ENCODE measurements around the gene PPP1CC. TPM values are rescaled to one million over a fixed set of nuclear protein-coding genes. Genes with fewer than 3 reads are reported as not detected.
"Not testable (repeated sequence)": the region's sequence is repeated elsewhere in the genome, so short reads cannot be mapped to it uniquely, and the experiment has no call there.

PPP1CC gene
- total RNA-seq, 2 experiments from 2014 or later, result 146 to 264 TPM

GRCh38 chr12:110726708-110727369, 15.9 kb downstream of the PPP1CC start:
- CTCF ChIA-PET (ENCODE audit: unreplicated experiment), result no interaction called here
- peaks cover 7% of the 10 kb centered on the region for H3K4me1 ChIP-seq (ENCODE audit: insufficient read depth, low read length, poor library complexity, severe bottlenecking)
- no peak for DNase-seq (ENCODE audit: low spot score)
- peaks cover 85% of the 10 kb centered on the region for H3K79me2 ChIP-seq (ENCODE audit: insufficient read depth, low read depth, low read length)
- POLR2A ChIA-PET, result interaction anchor here (0.7 to 0.8 kb wide), 2 partner anchors 152 to 185 kb away, joined by 3 to 4 read pairs; no protein-coding TSS in a partner anchor
- no peak overlapping the region for H3K4me2 ChIP-seq (ENCODE audit: low read length)
- TF ChIP-seq, protein P1, sequence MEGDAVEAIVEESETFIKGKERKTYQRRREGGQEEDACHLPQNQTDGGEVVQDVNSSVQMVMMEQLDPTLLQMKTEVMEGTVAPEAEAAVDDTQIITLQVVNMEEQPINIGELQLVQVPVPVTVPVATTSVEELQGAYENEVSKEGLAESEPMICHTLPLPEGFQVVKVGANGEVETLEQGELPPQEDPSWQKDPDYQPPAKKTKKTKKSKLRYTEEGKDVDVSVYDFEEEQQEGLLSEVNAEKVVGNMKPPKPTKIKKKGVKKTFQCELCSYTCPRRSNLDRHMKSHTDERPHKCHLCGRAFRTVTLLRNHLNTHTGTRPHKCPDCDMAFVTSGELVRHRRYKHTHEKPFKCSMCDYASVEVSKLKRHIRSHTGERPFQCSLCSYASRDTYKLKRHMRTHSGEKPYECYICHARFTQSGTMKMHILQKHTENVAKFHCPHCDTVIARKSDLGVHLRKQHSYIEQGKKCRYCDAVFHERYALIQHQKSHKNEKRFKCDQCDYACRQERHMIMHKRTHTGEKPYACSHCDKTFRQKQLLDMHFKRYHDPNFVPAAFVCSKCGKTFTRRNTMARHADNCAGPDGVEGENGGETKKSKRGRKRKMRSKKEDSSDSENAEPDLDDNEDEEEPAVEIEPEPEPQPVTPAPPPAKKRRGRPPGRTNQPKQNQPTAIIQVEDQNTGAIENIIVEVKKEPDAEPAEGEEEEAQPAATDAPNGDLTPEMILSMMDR (conservative IDR thresholded peaks at IDR 0.05; ENCODE audit: low read length), result no peak
- no peak overlapping the region for H3K27ac ChIP-seq (ENCODE audit: low read depth, low read length, poor library complexity, severe bottlenecking)
- H3K9me2 ChIP-seq (ENCODE audit: insufficient read depth, low read length), result no peaks in the 10 kb centered on the region
- no peak overlapping the region for H3K4me3 ChIP-seq (ENCODE audit: low read depth, low read length, poor library complexity, severe bottlenecking)
- intact Hi-C loops (cut with micrococcal nuclease; ENCODE audit: unreplicated experiment), result no loop called here
- no TSS peak for BruUV-seq (replicated peaks)
- H3K9me3 ChIP-seq (ENCODE audit: low read length), result no peaks in the 10 kb centered on the region
- peaks cover 42% of the 10 kb centered on the region for H4K20me1 ChIP-seq (ENCODE audit: insufficient read depth, low read length)
- H2AFZ ChIP-seq (ENCODE audit: low read length), result no peak overlapping the region
- peaks cover 100% of the 10 kb centered on the region for H3K36me3 ChIP-seq (ENCODE audit: insufficient read depth, low read length)

DNA sequence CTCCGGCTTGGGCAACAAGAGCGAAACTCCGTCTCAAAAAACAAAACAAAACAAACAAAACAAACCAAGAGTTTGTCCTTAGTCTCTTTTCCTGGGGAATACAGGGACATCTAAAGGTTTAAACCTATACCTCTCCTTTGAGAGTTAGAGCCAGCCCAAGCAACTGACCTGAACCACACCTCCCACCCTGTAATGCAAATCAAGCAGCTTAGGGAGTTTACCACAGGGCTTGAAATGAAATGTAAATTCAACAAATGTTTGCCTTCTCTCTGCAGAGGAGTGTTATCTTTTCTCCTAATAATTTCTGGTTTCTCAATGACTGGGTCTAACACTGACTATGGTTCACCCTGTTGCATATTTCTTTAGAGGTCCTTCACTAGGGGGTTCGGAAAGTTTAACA, 16.7 kb downstream of the PPP1CC start:
- ChIA-PET POLR2A (no interaction called here), CTCF (ENCODE audit: unreplicated experiment) (no interaction called here)
- H4K20me1 ChIP-seq (ENCODE audit: insufficient read depth, low read length), result peaks cover 35% of the 10 kb centered on the region
- no peak overlapping the region for H2AFZ ChIP-seq (ENCODE audit: low read length)
- H3K36me3 ChIP-seq (ENCODE audit: insufficient read depth, low read length), result peaks cover 100% of the 10 kb centered on the region
- DNase-seq (ENCODE audit: low spot score), result no peak
- H3K4me2 ChIP-seq (ENCODE audit: low read length), result no peak overlapping the region
- H3K9me3 ChIP-seq (ENCODE audit: low read length), result no peaks in the 10 kb centered on the region
- H3K4me1 ChIP-seq (ENCODE audit: insufficient read depth, low read length, poor library complexity, severe bottlenecking), result peaks cover 3% of the 10 kb centered on the region
- H3K79me2 ChIP-seq (ENCODE audit: insufficient read depth, low read depth, low read length), result peaks cover 79% of the 10 kb centered on the region
- no peak overlapping the region for H3K4me3 ChIP-seq (ENCODE audit: low read depth, low read length, poor library complexity, severe bottlenecking)
- TF ChIP-seq, protein P1 (conservative IDR thresholded peaks at IDR 0.05; ENCODE audit: low read length), result no peak
- TF ChIP-seq EZH2phosphoT487 (IDR thresholded peaks at IDR 0.05; ENCODE audit: borderline replicate concordance, low read depth, low read length), result no peak
- no TSS peak for BruUV-seq (replicated peaks)
- intact Hi-C loops (cut with micrococcal nuclease; ENCODE audit: unreplicated experiment), result no loop called here
- H3K27ac ChIP-seq (ENCODE audit: low read depth, low read length, poor library complexity, severe bottlenecking), result no peak overlapping the region
- H3K9me2 ChIP-seq (ENCODE audit: insufficient read depth, low read length), result no peaks in the 10 kb centered on the region

DNA sequence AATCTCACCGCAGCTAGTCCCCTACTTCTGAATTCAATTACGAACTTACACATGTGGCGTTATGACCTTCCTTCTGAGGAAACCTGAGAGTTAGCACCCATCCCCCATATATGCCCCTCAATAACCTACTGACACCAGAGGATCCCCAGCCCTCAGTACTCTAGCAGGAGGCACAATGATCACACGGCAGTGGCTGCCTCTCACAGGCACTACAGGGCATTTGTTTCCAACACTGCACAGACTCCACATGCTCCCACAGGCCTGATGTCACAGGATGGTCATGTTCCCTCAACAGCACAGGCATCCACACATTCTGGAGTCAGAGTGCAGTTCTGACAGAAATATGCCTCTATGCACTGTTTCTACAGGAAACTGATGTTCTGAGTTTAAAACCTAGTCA, 17.4 kb downstream of the PPP1CC start:
- H3K4me1 ChIP-seq (ENCODE audit: insufficient read depth, low read length, poor library complexity, severe bottlenecking), result peaks cover 3% of the 10 kb centered on the region
- intact Hi-C loops (cut with micrococcal nuclease; ENCODE audit: unreplicated experiment), result no loop called here
- H3K36me3 ChIP-seq (ENCODE audit: insufficient read depth, low read length), result peaks cover 100% of the 10 kb centered on the region
- peaks cover 71% of the 10 kb centered on the region for H3K79me2 ChIP-seq (ENCODE audit: insufficient read depth, low read depth, low read length)
- no peaks in the 10 kb centered on the region for H3K9me2 ChIP-seq (ENCODE audit: insufficient read depth, low read length)
- no peak overlapping the region for H3K4me2 ChIP-seq (ENCODE audit: low read length)
- TF ChIP-seq, protein P1 (conservative IDR thresholded peaks at IDR 0.05; ENCODE audit: low read length), result no peak
- TF ChIP-seq EZH2phosphoT487 (IDR thresholded peaks at IDR 0.05; ENCODE audit: borderline replicate concordance, low read depth, low read length), result no peak
- DNase-seq (ENCODE audit: low spot score), result no peak
- H3K27ac ChIP-seq (ENCODE audit: low read depth, low read length, poor library complexity, severe bottlenecking), result no peak overlapping the region
- peaks cover 30% of the 10 kb centered on the region for H4K20me1 ChIP-seq (ENCODE audit: insufficient read depth, low read length)
- CTCF ChIA-PET (ENCODE audit: unreplicated experiment), result no interaction called here
- no peak overlapping the region for H2AFZ ChIP-seq (ENCODE audit: low read length)
- H3K4me3 ChIP-seq (ENCODE audit: low read depth, low read length, poor library complexity, severe bottlenecking), result no peak overlapping the region
- POLR2A ChIA-PET, result no interaction called here
- no peaks in the 10 kb centered on the region for H3K9me3 ChIP-seq (ENCODE audit: low read length)
- BruUV-seq (replicated peaks), result no TSS peak

DNA sequence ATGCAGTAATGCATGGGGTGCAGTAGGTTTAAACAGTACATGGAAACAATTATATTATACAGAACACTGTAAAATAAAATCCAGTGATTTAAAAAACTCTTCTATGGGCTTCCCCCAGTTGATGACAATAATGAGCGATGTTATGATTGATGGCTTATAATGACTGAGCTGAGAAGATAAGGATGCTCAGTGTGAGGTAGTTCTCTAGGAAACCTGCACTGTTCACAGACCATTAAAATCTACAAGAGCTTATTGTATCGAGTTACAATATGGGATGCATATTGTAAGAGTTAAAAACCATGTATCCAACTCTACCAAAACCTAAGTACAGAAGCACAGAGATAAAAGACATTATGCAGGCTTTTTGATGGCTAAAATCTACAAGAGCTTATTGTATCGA, 19.8 kb downstream of the PPP1CC start:
- CTCF ChIA-PET (ENCODE audit: unreplicated experiment); H3K4me1 ChIP-seq (ENCODE audit: insufficient read depth, low read length, poor library complexity, severe bottlenecking): not testable (repeated sequence)

More for the DNA sequence above, 19.8 kb downstream of the PPP1CC start:
- H2AFZ ChIP-seq (ENCODE audit: low read length); intact Hi-C loops (cut with micrococcal nuclease; ENCODE audit: unreplicated experiment); H3K4me3 ChIP-seq (ENCODE audit: low read depth, low read length, poor library complexity, severe bottlenecking); H3K9me2 ChIP-seq (ENCODE audit: insufficient read depth, low read length); DNase-seq (ENCODE audit: low spot score); H3K4me2 ChIP-seq (ENCODE audit: low read length); BruUV-seq (replicated peaks); H3K27ac ChIP-seq (ENCODE audit: low read depth, low read length, poor library complexity, severe bottlenecking); H3K9me3 ChIP-seq (ENCODE audit: low read length): not testable (repeated sequence)
- POLR2A ChIA-PET, result interaction anchor here (0.6 kb wide), 1 partner anchor 14 kb away, joined by 7 read pairs; no protein-coding TSS in a partner anchor
- Histone ChIP-seq H4K20me1 (ENCODE audit: insufficient read depth, low read length) (peaks cover 20% of the 10 kb centered on the region), H3K79me2 (ENCODE audit: insufficient read depth, low read depth, low read length) (peaks cover 60% of the 10 kb centered on the region), H3K36me3 (ENCODE audit: insufficient read depth, low read length) (peaks cover 100% of the 10 kb centered on the region)

Measured in OCI-LY7 (cell line).